ENCODE results near the gene STAM. TPM values are rescaled to one million over a fixed set of nuclear protein-coding genes. Genes with fewer than 3 reads are reported as not detected.

STAM gene
- total RNA-seq, 1 experiment from 2014 or later, result 38.8 TPM

- intact Hi-C loops (cut with micrococcal nuclease; ENCODE audit: unreplicated experiment), result loop anchor here (5.0 kb wide), 2 partner anchors 39 to 94 kb away; no protein-coding TSS in a partner anchor
- H3K9me3 ChIP-seq (ENCODE audit: insufficient read depth, low read depth), result no peaks in the 10 kb centered on the region
- no peaks in the 10 kb centered on the region for H3K36me3 ChIP-seq (ENCODE audit: low read depth)
- no peak overlapping the region for H3K27ac ChIP-seq
- no peaks in the 10 kb centered on the region for H3K79me2 ChIP-seq (ENCODE audit: low read depth)
- no peaks in the 10 kb centered on the region for H3K4me1 ChIP-seq (replicated peaks; ENCODE audit: insufficient read depth)
- no TSS peak for BruUV-seq (replicated peaks)
- TF ChIP-seq CTCF (conservative IDR thresholded peaks at IDR 0.05) (peak; percentile 83), EZH2 (IDR thresholded peaks at IDR 0.05; ENCODE audit: low read depth) (no peak)
- DNase-seq, result peak; percentile 45 to 50
- peak overlapping the region; percentile 29; the same call in 1 of the 2 replicates for H3K4me3 ChIP-seq
- ChIA-PET POLR2A (ENCODE audit: unreplicated experiment) (no interaction called here), CTCF (interaction anchor here (0.7 kb wide), 1 partner anchor 474 kb away, joined by 3 read pairs; no protein-coding TSS in a partner anchor)
- H4K20me1 ChIP-seq (ENCODE audit: insufficient read depth), result no peaks in the 10 kb centered on the region
- peak overlapping the region; percentile 64 for H3K4me2 ChIP-seq
- no peaks in the 10 kb centered on the region for H3F3A ChIP-seq (ENCODE audit: insufficient read depth, low read depth)
- H2AFZ ChIP-seq, result no peak overlapping the region; the same call in 1 of the 2 replicates
- no peaks in the 10 kb centered on the region for H3K9me2 ChIP-seq (ENCODE audit: insufficient read depth)
- H3K27me3 ChIP-seq (ENCODE audit: insufficient read depth, low read depth), result no peaks in the 10 kb centered on the region
These were observed 99.0 kb downstream of the STAM start for GRCh38 chr10:17742918-17743317.

GRCh38 chr10:17743437-17743836, 99.5 kb downstream of the STAM start:
- H3K4me3 ChIP-seq, result no peak overlapping the region
- TF ChIP-seq CTCF (conservative IDR thresholded peaks at IDR 0.05) (no peak), EZH2 (IDR thresholded peaks at IDR 0.05; ENCODE audit: low read depth) (no peak)
- H3K27me3 ChIP-seq (ENCODE audit: insufficient read depth, low read depth), result no peaks in the 10 kb centered on the region
- H3K9me2 ChIP-seq (ENCODE audit: insufficient read depth), result no peaks in the 10 kb centered on the region
- intact Hi-C loops (cut with micrococcal nuclease; ENCODE audit: unreplicated experiment), result loop anchor here (5.0 kb wide), 2 partner anchors 39 to 94 kb away; no protein-coding TSS in a partner anchor
- H2AFZ ChIP-seq, result no peak overlapping the region
- CTCF ChIA-PET, result no interaction called here
- no peaks in the 10 kb centered on the region for H3K79me2 ChIP-seq (ENCODE audit: low read depth)
- POLR2A ChIA-PET (ENCODE audit: unreplicated experiment), result no interaction called here
- no peaks in the 10 kb centered on the region for H3K4me1 ChIP-seq (replicated peaks; ENCODE audit: insufficient read depth)
- H3K9me3 ChIP-seq (ENCODE audit: insufficient read depth, low read depth), result no peaks in the 10 kb centered on the region
- peak overlapping the region; percentile 64 for H3K4me2 ChIP-seq
- H3F3A ChIP-seq (ENCODE audit: insufficient read depth, low read depth), result no peaks in the 10 kb centered on the region
- no peaks in the 10 kb centered on the region for H4K20me1 ChIP-seq (ENCODE audit: insufficient read depth)
- DNase-seq, result no peak
- H3K36me3 ChIP-seq (ENCODE audit: low read depth), result no peaks in the 10 kb centered on the region
- no peak overlapping the region for H3K27ac ChIP-seq
- no TSS peak for BruUV-seq (replicated peaks)

GRCh38 chr10:17744341-17744861, 100.5 kb downstream of the STAM start:
- no peaks in the 10 kb centered on the region for H3K27me3 ChIP-seq (ENCODE audit: insufficient read depth, low read depth)
- H3K4me1 ChIP-seq (replicated peaks; ENCODE audit: insufficient read depth), result no peaks in the 10 kb centered on the region
- H3K4me2 ChIP-seq, result no peak overlapping the region
- H3K4me3 ChIP-seq, result no peak overlapping the region
- DNase-seq, result no peak
- no TSS peak for BruUV-seq (replicated peaks)
- no peaks in the 10 kb centered on the region for H3K9me3 ChIP-seq (ENCODE audit: insufficient read depth, low read depth)
- H3K27ac ChIP-seq, result no peak overlapping the region
- H2AFZ ChIP-seq, result no peak overlapping the region
- H4K20me1 ChIP-seq (ENCODE audit: insufficient read depth), result no peaks in the 10 kb centered on the region
- intact Hi-C loops (cut with micrococcal nuclease; ENCODE audit: unreplicated experiment), result loop anchor here (5.0 kb wide), 2 partner anchors 38 to 93 kb away; no protein-coding TSS in a partner anchor
- no peaks in the 10 kb centered on the region for H3K9me2 ChIP-seq (ENCODE audit: insufficient read depth)
- CTCF ChIA-PET, result interaction anchor here (0.5 kb wide), 1 partner anchor 171 kb away, joined by 3 read pairs; no protein-coding TSS in a partner anchor
- H3K36me3 ChIP-seq (ENCODE audit: low read depth), result no peaks in the 10 kb centered on the region
- POLR2A ChIA-PET (ENCODE audit: unreplicated experiment), result no interaction called here
- no peaks in the 10 kb centered on the region for H3F3A ChIP-seq (ENCODE audit: insufficient read depth, low read depth)
- TF ChIP-seq CTCF (conservative IDR thresholded peaks at IDR 0.05) (no peak), EZH2 (IDR thresholded peaks at IDR 0.05; ENCODE audit: low read depth) (no peak)
- no peaks in the 10 kb centered on the region for H3K79me2 ChIP-seq (ENCODE audit: low read depth)
